SU-DHL-6 (cell line): Measurements from ENCODE around the gene FCAR.
"Not testable (repeated sequence)": the region's sequence is repeated elsewhere in the genome, so short reads cannot be mapped to it uniquely, and the experiment has no call there.

Experiments
- CTCF ChIP-seq: fragments of 200-600 bp; sonication (generic); IDR thresholded peaks from one replicate; pipeline ENCODE4 v1.5.1; 2017; ENCODE audit warnings: antibody characterized with exemption, mild to moderate bottlenecking, low read length, moderate library complexity; ENCODE audit not compliant: insufficient read depth, poor library complexity, severe bottlenecking
- EZH2phosphoT487 ChIP-seq: fragments of 200-600 bp; sonication (generic), shearing (Covaris generic); conservative IDR thresholded peaks from 2 replicates; pipeline ENCODE4 v1.6.1; 2018; ENCODE audit warnings: mild to moderate bottlenecking, antibody characterized with exemption, low read length, moderate library complexity, mixed read lengths

GRCh38 chr19:54843171-54843570, 30.9 kb upstream of the FCAR start:
- not testable (repeated sequence) for TF ChIP-seq CTCF, EZH2phosphoT487
